Activated T-helper 17 cell treated with anti-CD3 and anti-CD28 coated beads, Interleukin-2, amount 50 U/mL, for 72 hours (primary cell): ENCODE data around the gene NBAS. TPM values are rescaled to one million over a fixed set of nuclear protein-coding genes. Genes with fewer than 3 reads are reported as not detected.

Experiments used
- ATAC-seq: fragments of 150-1000 bp; cut with Tn5 transposase; replicated peaks from 2 replicates; pipeline ENCODE4 v1.10.0; 2021; ENCODE audit warnings: mild to moderate bottlenecking, moderate library complexity
- H3K27ac Mint-ChIP-seq: one replicate; pipeline ENCODE4 v1.8.0; 2022; ENCODE audit warnings: mixed read lengths
- H3K27me3 Mint-ChIP-seq: one replicate; pipeline ENCODE4 v1.8.0; 2022; ENCODE audit warnings: mixed read lengths
- H3K36me3 Mint-ChIP-seq: one replicate; pipeline ENCODE4 v1.8.0; 2022; ENCODE audit warnings: low read depth, mild to moderate bottlenecking, mixed read lengths
- H3K4me1 Mint-ChIP-seq: one replicate; pipeline ENCODE4 v1.8.0; 2022; ENCODE audit warnings: mixed read lengths
- H3K4me3 Mint-ChIP-seq: one replicate; pipeline ENCODE4 v1.8.0; 2022; ENCODE audit warnings: mild to moderate bottlenecking, mixed read lengths
- H3K9me3 Mint-ChIP-seq: one replicate; pipeline ENCODE4 v1.8.0; 2022; ENCODE audit warnings: mixed read lengths
- total RNA-seq, 2 donors: library from RNA; stranded (reverse); gene quantifications; one replicate each; pipeline ENCODE4 v1.2.3, GENCODE V29; 2022

NBAS gene
- total RNA-seq, result 10 to 100 TPM; 36.3 to 39.5 TPM

- Mint-ChIP-seq H3K4me1 (peaks cover 29% of the 10 kb centered on the region), H3K36me3 (peaks cover 3% of the 10 kb centered on the region), H3K27ac (peak within 1 kb of the TSS; percentile 96), H3K4me3 (peak within 1 kb of the TSS; percentile 96), H3K27me3 (peaks cover 3% of the 10 kb centered on the region), H3K9me3 (peaks cover 3% of the 10 kb centered on the region)
- peak; percentile 85 for ATAC-seq
Observed at GRCh38 chr2:15560988-15561573, at the start of gene NBAS. Gene NBAS, minus strand, starts transcription at chr2:15561334. Its CDS starts 30 bp downstream, at chr2:15561304.

DNA sequence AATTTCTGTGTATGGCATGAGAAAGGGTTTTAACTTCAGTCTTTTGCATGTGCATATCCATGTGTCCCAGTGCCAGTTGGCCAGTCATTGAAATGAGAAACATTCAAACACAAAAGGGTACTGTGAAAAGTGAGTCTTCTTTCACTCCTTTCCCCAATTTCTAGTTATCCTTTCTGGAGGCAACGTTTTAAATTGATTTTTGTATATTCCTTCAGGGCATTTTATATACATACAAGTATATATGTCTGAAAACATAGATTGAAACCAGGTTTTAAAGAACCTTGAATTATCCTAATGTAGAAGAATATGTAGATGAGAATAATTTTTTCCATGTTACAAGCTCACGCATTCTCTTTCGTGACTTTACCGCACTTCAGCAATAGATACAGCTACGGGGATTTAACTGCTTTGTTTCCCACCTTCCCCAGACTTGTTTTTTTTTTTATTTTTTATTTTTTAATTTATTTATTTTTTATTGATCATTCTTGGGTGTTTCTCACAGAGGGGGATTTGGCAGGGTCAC lies 49.4 kb upstream of the NBAS start:
- H3K27ac Mint-ChIP-seq, result no peak overlapping the region
- H3K9me3 Mint-ChIP-seq, result no peaks in the 10 kb centered on the region
- peaks cover 7% of the 10 kb centered on the region for H3K4me1 Mint-ChIP-seq
- no peak overlapping the region for H3K4me3 Mint-ChIP-seq
- no peak for ATAC-seq
- no peaks in the 10 kb centered on the region for H3K27me3 Mint-ChIP-seq
- H3K36me3 Mint-ChIP-seq, result peaks cover 76% of the 10 kb centered on the region

- Mint-ChIP-seq H3K27me3 (no peaks in the 10 kb centered on the region), H3K4me3 (no peak overlapping the region), H3K4me1 (peaks cover 12% of the 10 kb centered on the region), H3K36me3 (peaks cover 76% of the 10 kb centered on the region), H3K27ac (no peak overlapping the region), H3K9me3 (no peaks in the 10 kb centered on the region)
- ATAC-seq, result no peak
Observed at GRCh38 chr2:15609341-15610042, 48.4 kb upstream of the NBAS start.

DNA sequence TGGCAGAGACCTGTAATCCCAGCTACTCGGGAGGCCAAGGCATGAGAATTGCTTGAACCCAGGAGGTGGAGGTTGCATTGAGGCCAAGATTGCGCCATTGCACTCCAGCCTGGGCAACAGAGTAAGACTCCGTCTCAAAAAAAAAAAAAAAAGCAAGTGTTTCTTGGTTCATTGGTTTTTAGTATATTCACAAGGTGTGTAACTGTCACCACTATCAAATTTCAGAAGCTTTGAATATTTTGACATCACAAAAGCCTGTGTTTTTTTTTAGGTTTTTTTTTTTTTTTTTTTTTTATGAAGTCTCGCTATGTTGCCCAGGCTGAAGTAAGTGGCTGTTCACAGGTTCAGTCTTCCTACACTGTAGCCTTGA lies 47.2 kb upstream of the NBAS start:
- Mint-ChIP-seq H3K36me3 (peaks cover 76% of the 10 kb centered on the region), H3K9me3 (no peaks in the 10 kb centered on the region)

DNA sequence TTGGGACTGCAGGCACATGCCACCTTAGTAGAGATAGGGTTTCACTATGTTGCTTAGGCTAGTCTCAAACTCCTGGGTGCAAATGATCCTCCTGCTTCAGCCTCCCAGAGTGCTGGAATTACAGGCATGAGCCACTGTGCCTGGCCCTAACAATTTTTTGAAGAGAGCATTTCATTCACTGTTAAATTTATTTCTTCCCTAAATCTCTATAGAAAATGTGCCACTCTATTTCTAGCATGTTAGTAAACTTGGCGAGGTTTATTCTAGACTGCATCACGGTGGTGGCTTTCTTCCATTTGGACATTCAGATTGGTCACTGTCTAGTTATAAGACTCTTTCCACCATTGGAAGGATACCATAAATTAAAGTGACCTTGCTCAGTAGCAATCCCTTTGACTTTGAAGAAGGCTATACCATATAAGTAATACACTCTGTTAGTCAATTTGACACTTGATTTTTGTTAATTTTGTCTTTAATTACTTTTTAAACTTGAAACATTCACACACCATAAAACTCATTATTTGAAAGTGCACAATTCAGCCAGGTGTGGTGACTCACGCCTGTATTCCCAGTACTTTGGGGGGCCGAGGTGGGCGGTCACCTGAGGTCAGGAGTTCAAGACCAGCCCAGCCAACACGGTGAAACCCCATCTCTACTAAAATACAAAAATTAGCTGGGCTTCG lies 46.7 kb upstream of the NBAS start:
- no peak overlapping the region for H3K27ac Mint-ChIP-seq
- H3K4me3 Mint-ChIP-seq, result no peak overlapping the region
- no peaks in the 10 kb centered on the region for H3K9me3 Mint-ChIP-seq
- peaks cover 7% of the 10 kb centered on the region for H3K4me1 Mint-ChIP-seq
- no peaks in the 10 kb centered on the region for H3K27me3 Mint-ChIP-seq
- H3K36me3 Mint-ChIP-seq, result peaks cover 78% of the 10 kb centered on the region
- ATAC-seq, result no peak

More for the DNA sequence above, 47.2 kb upstream of the NBAS start:
- Mint-ChIP-seq H3K4me1 (peaks cover 8% of the 10 kb centered on the region), H3K27ac (no peak overlapping the region), H3K4me3 (no peak overlapping the region), H3K27me3 (no peaks in the 10 kb centered on the region)
- no peak for ATAC-seq

GRCh38 chr2:15606481-15607441 lies 45.6 kb upstream of the NBAS start:
- H3K36me3 Mint-ChIP-seq, result peaks cover 89% of the 10 kb centered on the region
- no peak overlapping the region for H3K4me3 Mint-ChIP-seq
- no peak overlapping the region for H3K27ac Mint-ChIP-seq
- H3K27me3 Mint-ChIP-seq, result no peaks in the 10 kb centered on the region
- H3K4me1 Mint-ChIP-seq, result peaks cover 7% of the 10 kb centered on the region
- no peak for ATAC-seq
- no peaks in the 10 kb centered on the region for H3K9me3 Mint-ChIP-seq

GRCh38 chr2:15605721-15606120 lies 44.6 kb upstream of the NBAS start:
- Mint-ChIP-seq H3K36me3 (peaks cover 99% of the 10 kb centered on the region), H3K4me3 (no peak overlapping the region), H3K9me3 (no peaks in the 10 kb centered on the region), H3K27ac (peak overlapping the region; percentile 59), H3K4me1 (peaks cover 7% of the 10 kb centered on the region), H3K27me3 (no peaks in the 10 kb centered on the region)
- ATAC-seq, result no peak

- peaks cover 99% of the 10 kb centered on the region for H3K36me3 Mint-ChIP-seq
- no peak overlapping the region for H3K27ac Mint-ChIP-seq
- no peak overlapping the region for H3K4me3 Mint-ChIP-seq
- peaks cover 7% of the 10 kb centered on the region for H3K4me1 Mint-ChIP-seq
- H3K9me3 Mint-ChIP-seq, result no peaks in the 10 kb centered on the region
- no peaks in the 10 kb centered on the region for H3K27me3 Mint-ChIP-seq
- ATAC-seq, result no peak
Observed at GRCh38 chr2:15603948-15604347, 42.8 kb upstream of the NBAS start.

- Mint-ChIP-seq H3K36me3 (peaks cover 100% of the 10 kb centered on the region), H3K9me3 (no peaks in the 10 kb centered on the region), H3K27ac (no peak overlapping the region), H3K4me1 (peaks cover 8% of the 10 kb centered on the region), H3K27me3 (no peaks in the 10 kb centered on the region), H3K4me3 (no peak overlapping the region)
- no peak for ATAC-seq
Observed at GRCh38 chr2:15603044-15603765, 42.1 kb upstream of the NBAS start.

DNA sequence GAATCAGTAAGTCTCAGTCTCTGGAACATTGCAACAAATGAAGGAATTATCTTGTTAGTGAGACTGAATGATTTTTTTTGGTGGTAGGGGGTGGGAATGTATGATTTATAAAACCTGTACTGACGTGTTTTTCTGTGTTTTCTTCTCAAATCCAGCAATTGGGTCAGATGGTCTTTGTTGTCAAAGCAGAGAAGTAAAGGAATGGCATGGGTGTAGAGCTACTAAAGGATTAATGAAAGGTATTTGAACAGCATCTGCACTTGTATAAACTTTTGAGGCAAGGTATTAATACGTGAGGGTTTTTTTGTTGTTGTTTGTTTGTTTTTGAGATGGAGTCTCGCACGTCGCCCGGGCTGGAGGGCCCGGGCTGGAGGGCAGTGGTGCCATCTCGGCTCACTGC lies 41.3 kb upstream of the NBAS start:
- no peak overlapping the region for H3K4me3 Mint-ChIP-seq
- H3K4me1 Mint-ChIP-seq, result peaks cover 10% of the 10 kb centered on the region
- H3K27ac Mint-ChIP-seq, result no peak overlapping the region
- no peaks in the 10 kb centered on the region for H3K9me3 Mint-ChIP-seq
- H3K36me3 Mint-ChIP-seq, result peaks cover 99% of the 10 kb centered on the region
- H3K27me3 Mint-ChIP-seq, result no peaks in the 10 kb centered on the region
- no peak for ATAC-seq

- no peak for ATAC-seq
- no peak overlapping the region for H3K27ac Mint-ChIP-seq
- no peaks in the 10 kb centered on the region for H3K27me3 Mint-ChIP-seq
- H3K9me3 Mint-ChIP-seq, result no peaks in the 10 kb centered on the region
- no peak overlapping the region for H3K4me3 Mint-ChIP-seq
- H3K36me3 Mint-ChIP-seq, result peaks cover 99% of the 10 kb centered on the region
- H3K4me1 Mint-ChIP-seq, result peaks cover 10% of the 10 kb centered on the region
Observed at GRCh38 chr2:15601681-15602080, 40.5 kb upstream of the NBAS start.

DNA sequence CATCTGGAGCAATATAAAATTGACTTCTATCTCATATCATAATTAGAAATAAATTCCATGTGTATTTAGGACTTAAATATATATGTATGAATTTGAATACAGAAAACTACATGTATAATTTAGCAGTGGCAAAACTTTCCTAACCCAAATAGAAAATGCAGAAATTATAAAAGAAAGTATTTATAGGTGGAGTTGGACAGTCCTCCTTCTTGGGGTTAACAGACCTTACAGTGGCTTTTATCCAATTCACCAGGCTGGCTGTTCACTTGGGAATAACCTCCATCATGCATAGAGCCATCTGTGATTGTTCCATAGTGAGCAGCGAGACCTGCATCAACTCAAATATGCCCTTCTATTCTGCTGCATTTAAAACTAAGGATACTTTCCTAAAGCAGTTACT lies 38.9 kb upstream of the NBAS start:
- Mint-ChIP-seq H3K27ac (no peak overlapping the region), H3K4me3 (no peak overlapping the region), H3K36me3 (peaks cover 99% of the 10 kb centered on the region), H3K9me3 (no peaks in the 10 kb centered on the region), H3K4me1 (peaks cover 10% of the 10 kb centered on the region), H3K27me3 (no peaks in the 10 kb centered on the region)
- no peak for ATAC-seq

- H3K27me3 Mint-ChIP-seq, result no peaks in the 10 kb centered on the region
- no peak for ATAC-seq
- H3K36me3 Mint-ChIP-seq, result peaks cover 84% of the 10 kb centered on the region
- H3K4me1 Mint-ChIP-seq, result peaks cover 18% of the 10 kb centered on the region
- no peak overlapping the region for H3K27ac Mint-ChIP-seq
- no peaks in the 10 kb centered on the region for H3K9me3 Mint-ChIP-seq
- H3K4me3 Mint-ChIP-seq, result no peak overlapping the region
Observed at GRCh38 chr2:15596968-15597367, 35.8 kb upstream of the NBAS start.
